Nephron progenitor cell (in vitro differentiated cells): Measurements from ENCODE around the gene NKTR.
A peak's percentile ranks its signal among the peaks of the same experiment; 100 is the strongest.

Experiments
- DNase-seq: peaks from one replicate; pipeline ENCODE4 v3.0.0; 2021
- H3K27ac Mint-ChIP-seq: 2 replicates; pipeline ENCODE4 v1.8.0; 2021; ENCODE audit warnings: mild to moderate bottlenecking, moderate library complexity, mixed read lengths
- H3K27me3 Mint-ChIP-seq: 2 replicates; pipeline ENCODE4 v1.8.0; 2021; ENCODE audit warnings: mild to moderate bottlenecking, low read depth, mixed read lengths; ENCODE audit not compliant: poor library complexity
- H3K36me3 Mint-ChIP-seq: 2 replicates; pipeline ENCODE4 v1.8.0; 2021; ENCODE audit warnings: low read depth, mixed read lengths
- H3K4me1 Mint-ChIP-seq: 2 replicates; pipeline ENCODE4 v1.8.0; 2021; ENCODE audit warnings: mixed read lengths
- H3K4me3 Mint-ChIP-seq: 2 replicates; pipeline ENCODE4 v1.8.0; 2021; ENCODE audit warnings: mild to moderate bottlenecking, moderate library complexity, mixed read lengths
- H3K9me3 Mint-ChIP-seq: 2 replicates; pipeline ENCODE4 v1.8.0; 2021; ENCODE audit warnings: mild to moderate bottlenecking, moderate library complexity, mixed read lengths
- TF ChIP-seq, protein P1 (sequence below): fragments of 200-600 bp; sonication (generic); IDR thresholded peaks from 2 replicates; pipeline ENCODE4 v1.5.0; 2021; ENCODE audit warnings: antibody characterized with exemption

Gene NKTR

DNA sequence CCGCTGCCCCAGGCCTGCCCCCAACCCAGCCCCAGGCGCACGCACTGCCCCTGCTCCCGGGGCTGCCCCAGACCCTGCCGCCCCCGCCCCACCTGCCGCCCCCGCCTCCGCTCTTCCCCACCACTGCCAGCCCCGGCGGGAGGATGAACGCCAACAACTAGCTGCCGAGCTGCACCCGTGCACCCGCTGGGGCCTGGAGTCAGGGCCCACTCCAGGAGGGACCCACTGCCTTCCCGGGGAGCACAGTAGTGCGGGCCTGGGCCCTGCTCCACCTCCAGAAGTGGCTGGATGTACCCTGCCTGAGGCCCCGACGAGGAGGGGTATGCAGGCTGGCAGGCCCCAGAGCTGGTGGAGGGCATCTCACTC is 63.9 kb downstream of the NKTR start:
- Mint-ChIP-seq H3K4me3 (no peak overlapping the region), H3K9me3 (peaks cover 5% of the 10 kb centered on the region), H3K27ac (no peak overlapping the region), H3K36me3 (no peaks in the 10 kb centered on the region), H3K27me3 (peaks cover 4% of the 10 kb centered on the region), H3K4me1 (peaks cover 15% of the 10 kb centered on the region)
- TF ChIP-seq, protein P1, sequence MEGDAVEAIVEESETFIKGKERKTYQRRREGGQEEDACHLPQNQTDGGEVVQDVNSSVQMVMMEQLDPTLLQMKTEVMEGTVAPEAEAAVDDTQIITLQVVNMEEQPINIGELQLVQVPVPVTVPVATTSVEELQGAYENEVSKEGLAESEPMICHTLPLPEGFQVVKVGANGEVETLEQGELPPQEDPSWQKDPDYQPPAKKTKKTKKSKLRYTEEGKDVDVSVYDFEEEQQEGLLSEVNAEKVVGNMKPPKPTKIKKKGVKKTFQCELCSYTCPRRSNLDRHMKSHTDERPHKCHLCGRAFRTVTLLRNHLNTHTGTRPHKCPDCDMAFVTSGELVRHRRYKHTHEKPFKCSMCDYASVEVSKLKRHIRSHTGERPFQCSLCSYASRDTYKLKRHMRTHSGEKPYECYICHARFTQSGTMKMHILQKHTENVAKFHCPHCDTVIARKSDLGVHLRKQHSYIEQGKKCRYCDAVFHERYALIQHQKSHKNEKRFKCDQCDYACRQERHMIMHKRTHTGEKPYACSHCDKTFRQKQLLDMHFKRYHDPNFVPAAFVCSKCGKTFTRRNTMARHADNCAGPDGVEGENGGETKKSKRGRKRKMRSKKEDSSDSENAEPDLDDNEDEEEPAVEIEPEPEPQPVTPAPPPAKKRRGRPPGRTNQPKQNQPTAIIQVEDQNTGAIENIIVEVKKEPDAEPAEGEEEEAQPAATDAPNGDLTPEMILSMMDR, result no peak
- DNase-seq, result no peak

DNA sequence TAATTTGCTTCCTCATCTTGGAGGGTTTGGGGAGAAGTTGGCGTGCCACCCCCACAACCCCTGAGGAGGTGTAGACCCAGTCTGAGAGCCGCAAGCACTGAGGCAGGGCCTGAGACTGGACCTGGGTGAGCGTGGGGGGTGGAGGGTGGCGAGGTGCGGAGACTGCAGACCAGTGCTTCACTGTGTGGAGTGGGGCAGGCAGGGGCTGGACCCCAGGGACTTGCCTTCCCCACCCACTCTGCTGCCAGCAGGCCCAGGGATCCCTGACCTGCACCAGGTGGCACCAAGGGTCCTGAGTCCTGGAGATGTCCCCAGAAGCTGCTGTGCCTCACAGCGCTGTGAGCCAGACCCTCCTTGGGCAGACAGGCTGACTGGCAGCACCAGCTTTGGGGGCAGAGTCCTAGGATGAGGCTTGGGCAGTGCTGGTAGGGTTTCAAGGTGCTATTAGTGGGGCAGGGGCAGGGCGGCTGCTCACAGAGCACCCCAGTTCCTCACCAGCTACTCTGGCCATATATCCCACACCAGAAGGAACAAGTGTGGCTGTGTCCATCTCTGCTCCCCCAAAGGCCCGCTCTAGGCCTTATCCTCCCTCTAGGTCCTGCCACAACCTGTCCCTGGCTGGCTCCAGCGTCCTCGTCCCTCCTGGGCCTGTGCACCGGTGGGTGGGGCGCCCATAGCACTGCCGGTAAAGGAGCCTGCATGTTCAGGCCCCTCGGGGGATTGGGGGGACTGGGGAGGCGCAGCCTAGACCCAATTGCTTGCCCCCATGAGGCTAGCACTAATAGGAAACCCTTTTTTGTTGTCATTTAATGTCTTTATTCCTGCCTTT is 64.8 kb downstream of the NKTR start:
- peaks cover 15% of the 10 kb centered on the region for H3K4me1 Mint-ChIP-seq
- H3K36me3 Mint-ChIP-seq, result no peaks in the 10 kb centered on the region
- H3K4me3 Mint-ChIP-seq, result no peak overlapping the region
- TF ChIP-seq, protein P1, result no peak
- H3K27me3 Mint-ChIP-seq, result peaks cover 4% of the 10 kb centered on the region
- peak overlapping the region; percentile 81 for H3K27ac Mint-ChIP-seq
- DNase-seq, result no peak
- H3K9me3 Mint-ChIP-seq, result peaks cover 5% of the 10 kb centered on the region

DNA sequence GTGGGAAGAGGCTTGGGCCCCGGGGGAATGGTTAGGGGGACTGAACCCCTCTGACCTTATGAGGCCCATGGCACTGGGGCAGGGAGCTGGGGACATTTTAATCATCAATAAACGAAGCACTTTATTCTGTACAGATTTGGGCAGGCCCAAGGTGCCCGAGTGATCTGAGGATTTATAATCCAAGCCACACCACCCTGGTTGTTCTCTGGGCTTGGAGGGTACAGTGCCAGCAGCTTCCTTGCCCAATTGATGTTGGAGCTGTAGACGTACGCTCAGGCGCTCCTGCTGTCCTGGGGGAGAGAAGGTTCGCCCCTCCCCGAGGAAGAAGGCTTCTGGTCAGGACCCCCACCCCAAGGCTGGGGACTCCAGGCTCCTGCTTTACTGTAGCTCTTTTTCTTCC is 65.5 kb downstream of the NKTR start:
- H3K4me3 Mint-ChIP-seq, result no peak overlapping the region

DNA sequence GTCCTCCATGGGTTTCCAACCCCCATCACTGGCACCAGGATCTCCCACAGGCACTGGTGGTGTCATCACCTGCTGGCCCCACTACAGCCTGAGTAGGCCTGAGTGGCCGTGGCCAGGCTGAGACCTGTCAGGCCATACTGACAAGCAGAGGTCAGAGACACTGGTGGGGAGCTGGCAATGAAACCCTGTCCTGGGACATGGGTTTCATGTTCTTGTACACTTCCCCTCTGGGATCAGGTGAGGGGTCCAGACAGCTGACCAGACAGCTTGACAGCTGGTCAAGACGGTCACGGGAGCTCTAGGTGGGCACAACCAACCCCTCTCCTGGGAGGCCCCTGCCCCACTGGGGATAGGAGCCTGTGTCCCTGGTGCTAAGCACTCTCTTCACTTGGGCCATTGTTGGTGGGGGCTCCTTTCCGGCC is 66.1 kb downstream of the NKTR start:
- no peak for DNase-seq
- H3K4me1 Mint-ChIP-seq, result peaks cover 15% of the 10 kb centered on the region
- no peaks in the 10 kb centered on the region for H3K27me3 Mint-ChIP-seq
- H3K36me3 Mint-ChIP-seq, result no peaks in the 10 kb centered on the region
- H3K27ac Mint-ChIP-seq, result no peak overlapping the region
- TF ChIP-seq, protein P1, result no peak
- H3K9me3 Mint-ChIP-seq, result peaks cover 8% of the 10 kb centered on the region
- H3K4me3 Mint-ChIP-seq, result no peak overlapping the region

More for the DNA sequence above, 65.5 kb downstream of the NKTR start:
- DNase-seq, result no peak
- Mint-ChIP-seq H3K4me1 (peaks cover 15% of the 10 kb centered on the region), H3K27me3 (peaks cover 3% of the 10 kb centered on the region), H3K9me3 (peaks cover 8% of the 10 kb centered on the region), H3K27ac (peak overlapping the region; percentile 81), H3K36me3 (no peaks in the 10 kb centered on the region)
- TF ChIP-seq, protein P1, result no peak

DNA sequence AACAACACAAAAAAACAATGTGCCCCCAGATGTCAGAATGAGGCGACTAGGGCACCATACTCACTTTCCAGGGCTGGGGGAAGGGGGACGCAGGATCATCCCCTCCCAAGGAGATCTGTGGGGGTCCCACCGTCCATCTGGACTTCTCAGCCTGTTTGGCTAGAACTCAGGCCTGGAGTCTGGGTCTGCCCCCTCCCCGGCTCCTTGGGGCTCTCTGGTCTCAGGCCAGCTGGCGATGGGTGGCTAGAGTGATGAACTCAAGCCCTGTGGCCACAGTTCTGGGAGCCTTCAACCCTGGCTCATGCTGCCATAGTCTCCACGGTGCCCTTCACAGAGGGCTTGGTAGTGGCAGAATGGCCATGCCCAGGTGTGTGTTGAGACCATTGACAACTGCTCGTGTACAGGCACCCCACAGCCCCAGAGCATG is 66.6 kb downstream of the NKTR start:
- TF ChIP-seq, protein P1, result no peak
- H3K4me3 Mint-ChIP-seq, result no peak overlapping the region
- H3K9me3 Mint-ChIP-seq, result peaks cover 8% of the 10 kb centered on the region
- no peaks in the 10 kb centered on the region for H3K36me3 Mint-ChIP-seq
- no peak overlapping the region for H3K27ac Mint-ChIP-seq
- H3K4me1 Mint-ChIP-seq, result peaks cover 15% of the 10 kb centered on the region
- H3K27me3 Mint-ChIP-seq, result no peaks in the 10 kb centered on the region
- no peak for DNase-seq
